SIG-M5 treated with dmso at 0.1 percent for 504 hours (cell line): ENCODE measurements around the gene C3orf38.
"Not testable (repeated sequence)": the region's sequence is repeated elsewhere in the genome, so short reads cannot be mapped to it uniquely, and the experiment has no call there.

Experiments
- DNase-seq: peaks from one replicate; lab custom pipeline; 2025; ENCODE audit not compliant: unreplicated experiment; lab: John Stamatoyannopoulos, UW

C3orf38 gene

GRCh38 chr3:88152841-88153240, 3.1 kb downstream of the C3orf38 start:
- DNase-seq = no peak

GRCh38 chr3:88166419-88166971, 16.7 kb downstream of the C3orf38 start:
- DNase-seq = no peak

GRCh38 chr3:88167173-88167572, 17.4 kb downstream of the C3orf38 start:
- no peak for DNase-seq

GRCh38 chr3:88167704-88168103, 17.9 kb downstream of the C3orf38 start:
- no peak for DNase-seq

GRCh38 chr3:88168171-88168570, 18.4 kb downstream of the C3orf38 start:
- DNase-seq = no peak

- peak; percentile 81 for DNase-seq
These were observed 30.7 kb downstream of the C3orf38 start for GRCh38 chr3:88180398-88180999.

GRCh38 chr3:88182165-88182918, 32.6 kb downstream of the C3orf38 start:
- DNase-seq = not testable (repeated sequence)

GRCh38 chr3:88188436-88188835, 38.7 kb downstream of the C3orf38 start:
- no peak for DNase-seq

- DNase-seq = no peak
These were observed 39.6 kb downstream of the C3orf38 start for GRCh38 chr3:88189361-88189810.

- no peak for DNase-seq
These were observed 42.2 kb downstream of the C3orf38 start for GRCh38 chr3:88191872-88192409.

- DNase-seq = no peak
These were observed 42.9 kb downstream of the C3orf38 start for GRCh38 chr3:88192631-88193030.

- DNase-seq = no peak
These were observed 46.2 kb downstream of the C3orf38 start for GRCh38 chr3:88195951-88196434.

GRCh38 chr3:88198121-88198520, 48.4 kb downstream of the C3orf38 start:
- no peak for DNase-seq

- peak; percentile 54 for DNase-seq
These were observed 53.9 kb downstream of the C3orf38 start for GRCh38 chr3:88203642-88204055.
